HepG2 (cell line): Measurements from ENCODE around the gene CERS3.

Experiments used
- CTCF ChIP-seq: sonication (generic); formaldehyde crosslinking; IDR thresholded peaks from 2 replicates; pipeline ENCODE4 v1.5.0; 2020; ENCODE audit warnings: mild to moderate bottlenecking, missing genetic modification reagents, moderate library complexity
- FOXA1 ChIP-seq, 2 experiments: fragments of 450-650 bp in 1 of 2; sonication (generic) in 1 of 2; formaldehyde crosslinking in 1 of 2; IDR thresholded peaks; 2 replicates each; pipeline versions ENCODE4 v1.4.0 to v1.6.1; 2016 to 2020; ENCODE audit warnings: missing genetic modification reagents in 1 of 2
- MZF1 ChIP-seq: sonication (generic); formaldehyde crosslinking; IDR thresholded peaks from 2 replicates; pipeline ENCODE4 v1.8.1; 2023; ENCODE audit warnings: mild to moderate bottlenecking, missing genetic modification reagents, borderline replicate concordance

- no peak for TF ChIP-seq FOXA1 (IDR thresholded peaks at IDR 0.05)
- TF ChIP-seq FOXA1 (CRISPR knock-in tag; IDR thresholded peaks at IDR 0.05), result no peak
- TF ChIP-seq CTCF (CRISPR knock-in tag), result no peak
- no peak for TF ChIP-seq MZF1 (CRISPR knock-in tag)
Observed at GRCh38 chr15:100521907-100522306, 6.8 kb downstream of the CERS3 start.
